HepG2 (cell line): ENCODE data around the gene PIP5K1A. TPM values are rescaled to one million over a fixed set of nuclear protein-coding genes. Genes with fewer than 3 reads are reported as not detected.

Experiments
- ARID2 ChIP-seq: sonication (generic); formaldehyde crosslinking; IDR thresholded peaks from 2 replicates; pipeline ENCODE4 v1.8.1; 2022; ENCODE audit warnings: mild to moderate bottlenecking, missing genetic modification reagents, borderline replicate concordance
- HNRNPK ChIP-seq: fragments of 200-400 bp; formaldehyde crosslinking; IDR thresholded peaks from 2 replicates; pipeline ENCODE4 v1.6.1; 2018; ENCODE audit warnings: low read length, low read depth, moderate library complexity, mild to moderate bottlenecking; ENCODE audit not compliant: poor library complexity, severe bottlenecking
- MBD4 ChIP-seq: IDR thresholded peaks from 2 replicates; pipeline ENCODE4 v1.6.1; 2012; ENCODE audit warnings: low read length, inconsistent platforms, borderline replicate concordance
- NFATC3 ChIP-seq: sonication (generic); formaldehyde crosslinking; IDR thresholded peaks from 2 replicates; pipeline ENCODE4 v1.5.1; 2020; ENCODE audit warnings: mild to moderate bottlenecking, missing genetic modification reagents
- RXRA ChIP-seq: sonication (generic); formaldehyde crosslinking; IDR thresholded peaks from 2 replicates; pipeline ENCODE4 v1.5.1; 2020; ENCODE audit warnings: missing genetic modification reagents
- TAF1 ChIP-seq: sonication (generic); formaldehyde crosslinking; IDR thresholded peaks from 2 replicates; pipeline ENCODE4 v1.4.0; 2020; ENCODE audit warnings: missing genetic modification reagents
- TBP ChIP-seq: sonication (generic); formaldehyde crosslinking; IDR thresholded peaks from 2 replicates; pipeline ENCODE4 v1.5.0; 2020; ENCODE audit warnings: missing genetic modification reagents
- ZBTB34 ChIP-seq: sonication (generic); formaldehyde crosslinking; IDR thresholded peaks from 2 replicates; pipeline ENCODE4 v1.8.0; 2022; ENCODE audit warnings: mild to moderate bottlenecking, missing genetic modification reagents
- ZFY ChIP-seq: sonication (generic); formaldehyde crosslinking; IDR thresholded peaks from 2 replicates; pipeline ENCODE4 v1.4.0; 2020; ENCODE audit warnings: missing genetic modification reagents
- ZNF329 ChIP-seq: sonication (generic); formaldehyde crosslinking; IDR thresholded peaks from 2 replicates; pipeline ENCODE4 v1.9.0; 2021; ENCODE audit warnings: low read depth, mild to moderate bottlenecking, missing genetic modification reagents
- ZNF350 ChIP-seq: sonication (generic); formaldehyde crosslinking; IDR thresholded peaks from 2 replicates; pipeline ENCODE4 v1.4.0; 2020; ENCODE audit warnings: mild to moderate bottlenecking, low read depth, missing genetic modification reagents, borderline replicate concordance
- ZNF572 ChIP-seq: sonication (generic); formaldehyde crosslinking; IDR thresholded peaks from 2 replicates; pipeline ENCODE4 v1.5.1; 2020; ENCODE audit warnings: mild to moderate bottlenecking, missing genetic modification reagents
- ZNF766 ChIP-seq: sonication (generic); formaldehyde crosslinking; IDR thresholded peaks from 2 replicates; pipeline ENCODE4 v1.5.0; 2020; ENCODE audit warnings: missing genetic modification reagents, borderline replicate concordance
- ZSCAN20 ChIP-seq: sonication (generic); formaldehyde crosslinking; IDR thresholded peaks from 2 replicates; pipeline ENCODE4 v1.4.0; 2020; ENCODE audit warnings: missing genetic modification reagents, mild to moderate bottlenecking, borderline replicate concordance
- ZSCAN30 ChIP-seq: sonication (generic); formaldehyde crosslinking; IDR thresholded peaks from 2 replicates; pipeline ENCODE4 v1.5.0; 2020; ENCODE audit warnings: mild to moderate bottlenecking, missing genetic modification reagents
- polyA plus RNA-seq, 8 experiments: library from polyadenylated mRNA; depleted of rRNA in 3 of 8; stranded (reverse) in 7 of 8; unstranded in 1 of 8; fragments of >200 nt; fragmentation: Illumina TruSeq in 4 of 8; extraction: Trizol in 4 of 8; gene quantifications; 2 replicates each; pipeline versions ENCODE4 v1.2.1 to v1.2.3, GENCODE V29; 2011 to 2016; ENCODE audit warnings: low read depth in 4 of 8, missing spikeins in 1 of 8, mixed read lengths in 1 of 8; ENCODE audit not compliant: insufficient read depth in 1 of 8
- total RNA-seq, 5 experiments: library from RNA; depleted of rRNA; stranded (reverse); fragments of >200 nt; fragmentation: Illumina TruSeq; extraction: Trizol; gene quantifications; 2 replicates each; pipeline ENCODE4 v1.2.3, GENCODE V29; 2016; ENCODE audit warnings: low read depth in 1 of 5
- TF ChIP-seq, protein P1 (sequence below): sonication (generic); formaldehyde crosslinking; IDR thresholded peaks from 2 replicates; pipeline ENCODE4 v1.4.0; 2020; ENCODE audit warnings: missing genetic modification reagents, borderline replicate concordance
- TF ChIP-seq, protein P2 (sequence below): fragments of 450-650 bp; IDR thresholded peaks from 2 replicates; pipeline ENCODE4 v1.6.1; 2017; ENCODE audit warnings: mild to moderate bottlenecking
- TF ChIP-seq, protein P3 (sequence below): sonication (generic); formaldehyde crosslinking; IDR thresholded peaks from 2 replicates; pipeline ENCODE4 v1.9.0; 2022; ENCODE audit warnings: low read depth, missing genetic modification reagents
- TF ChIP-seq, protein P4 (sequence below): sonication (generic); formaldehyde crosslinking; IDR thresholded peaks from 2 replicates; pipeline ENCODE4 v1.5.0; 2020; ENCODE audit warnings: mild to moderate bottlenecking, missing genetic modification reagents

Gene PIP5K1A
- total and polyA plus RNA-seq, 2 of the 13 experiments (the other 11 are each of a cell fraction or from before 2014, with no cell fraction given), result 45.3 to 65.1 TPM

DNA sequence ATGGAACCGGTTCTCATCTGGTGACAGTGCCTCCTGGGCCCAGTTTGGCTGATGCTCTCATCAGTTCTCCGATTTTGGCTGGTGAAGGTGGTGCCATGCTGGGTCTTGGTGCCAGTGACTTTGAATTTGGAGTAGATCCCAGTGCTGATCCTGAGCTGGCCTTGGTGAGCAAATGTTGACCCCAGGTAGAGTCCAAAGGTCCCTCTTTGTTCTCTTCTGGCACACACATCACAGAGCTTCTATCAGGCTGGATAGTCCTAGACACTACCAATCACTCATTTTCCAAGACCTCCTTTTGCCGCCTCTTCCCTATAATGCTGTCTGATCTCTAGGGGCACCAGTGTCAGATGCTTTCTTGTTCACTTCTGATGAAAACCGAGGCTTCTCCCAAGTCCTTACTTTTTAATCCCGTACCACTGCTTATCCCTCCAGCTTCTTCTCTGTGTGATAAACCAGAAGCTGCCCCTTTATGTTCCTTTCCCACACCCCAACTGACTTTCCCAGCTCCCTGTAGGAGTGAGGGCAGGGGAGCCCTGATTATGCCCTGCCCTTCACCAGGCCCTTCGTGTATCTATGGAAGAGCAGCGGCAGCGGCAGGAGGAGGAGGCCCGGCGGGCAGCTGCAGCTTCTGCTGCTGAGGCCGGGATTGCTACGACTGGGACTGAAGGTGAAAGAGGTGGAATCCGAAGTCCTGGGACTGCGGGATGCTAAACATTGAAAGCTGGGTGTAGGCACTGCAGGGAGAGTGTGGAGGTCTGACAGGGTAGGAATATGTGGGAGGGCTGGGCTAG lies 67.3 kb downstream of the PIP5K1A start (continued):
- TF ChIP-seq, protein P1, sequence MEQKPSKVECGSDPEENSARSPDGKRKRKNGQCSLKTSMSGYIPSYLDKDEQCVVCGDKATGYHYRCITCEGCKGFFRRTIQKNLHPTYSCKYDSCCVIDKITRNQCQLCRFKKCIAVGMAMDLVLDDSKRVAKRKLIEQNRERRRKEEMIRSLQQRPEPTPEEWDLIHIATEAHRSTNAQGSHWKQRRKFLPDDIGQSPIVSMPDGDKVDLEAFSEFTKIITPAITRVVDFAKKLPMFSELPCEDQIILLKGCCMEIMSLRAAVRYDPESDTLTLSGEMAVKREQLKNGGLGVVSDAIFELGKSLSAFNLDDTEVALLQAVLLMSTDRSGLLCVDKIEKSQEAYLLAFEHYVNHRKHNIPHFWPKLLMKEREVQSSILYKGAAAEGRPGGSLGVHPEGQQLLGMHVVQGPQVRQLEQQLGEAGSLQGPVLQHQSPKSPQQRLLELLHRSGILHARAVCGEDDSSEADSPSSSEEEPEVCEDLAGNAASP (CRISPR knock-in tag), result peak; percentile 37; the same call in 1 of the 2 replicates
- TF ChIP-seq, protein P2, sequence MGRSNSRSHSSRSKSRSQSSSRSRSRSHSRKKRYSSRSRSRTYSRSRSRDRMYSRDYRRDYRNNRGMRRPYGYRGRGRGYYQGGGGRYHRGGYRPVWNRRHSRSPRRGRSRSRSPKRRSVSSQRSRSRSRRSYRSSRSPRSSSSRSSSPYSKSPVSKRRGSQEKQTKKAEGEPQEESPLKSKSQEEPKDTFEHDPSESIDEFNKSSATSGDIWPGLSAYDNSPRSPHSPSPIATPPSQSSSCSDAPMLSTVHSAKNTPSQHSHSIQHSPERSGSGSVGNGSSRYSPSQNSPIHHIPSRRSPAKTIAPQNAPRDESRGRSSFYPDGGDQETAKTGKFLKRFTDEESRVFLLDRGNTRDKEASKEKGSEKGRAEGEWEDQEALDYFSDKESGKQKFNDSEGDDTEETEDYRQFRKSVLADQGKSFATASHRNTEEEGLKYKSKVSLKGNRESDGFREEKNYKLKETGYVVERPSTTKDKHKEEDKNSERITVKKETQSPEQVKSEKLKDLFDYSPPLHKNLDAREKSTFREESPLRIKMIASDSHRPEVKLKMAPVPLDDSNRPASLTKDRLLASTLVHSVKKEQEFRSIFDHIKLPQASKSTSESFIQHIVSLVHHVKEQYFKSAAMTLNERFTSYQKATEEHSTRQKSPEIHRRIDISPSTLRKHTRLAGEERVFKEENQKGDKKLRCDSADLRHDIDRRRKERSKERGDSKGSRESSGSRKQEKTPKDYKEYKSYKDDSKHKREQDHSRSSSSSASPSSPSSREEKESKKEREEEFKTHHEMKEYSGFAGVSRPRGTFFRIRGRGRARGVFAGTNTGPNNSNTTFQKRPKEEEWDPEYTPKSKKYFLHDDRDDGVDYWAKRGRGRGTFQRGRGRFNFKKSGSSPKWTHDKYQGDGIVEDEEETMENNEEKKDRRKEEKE, result no peak
- TF ChIP-seq ZSCAN30 (CRISPR knock-in tag), result no peak
- 0 out of 2 replicates have a peak, but pooled peaks have one; percentile 59 for TF ChIP-seq ZBTB34
- no peak for TF ChIP-seq ZSCAN20 (CRISPR knock-in tag)
- TF ChIP-seq, protein P3, sequence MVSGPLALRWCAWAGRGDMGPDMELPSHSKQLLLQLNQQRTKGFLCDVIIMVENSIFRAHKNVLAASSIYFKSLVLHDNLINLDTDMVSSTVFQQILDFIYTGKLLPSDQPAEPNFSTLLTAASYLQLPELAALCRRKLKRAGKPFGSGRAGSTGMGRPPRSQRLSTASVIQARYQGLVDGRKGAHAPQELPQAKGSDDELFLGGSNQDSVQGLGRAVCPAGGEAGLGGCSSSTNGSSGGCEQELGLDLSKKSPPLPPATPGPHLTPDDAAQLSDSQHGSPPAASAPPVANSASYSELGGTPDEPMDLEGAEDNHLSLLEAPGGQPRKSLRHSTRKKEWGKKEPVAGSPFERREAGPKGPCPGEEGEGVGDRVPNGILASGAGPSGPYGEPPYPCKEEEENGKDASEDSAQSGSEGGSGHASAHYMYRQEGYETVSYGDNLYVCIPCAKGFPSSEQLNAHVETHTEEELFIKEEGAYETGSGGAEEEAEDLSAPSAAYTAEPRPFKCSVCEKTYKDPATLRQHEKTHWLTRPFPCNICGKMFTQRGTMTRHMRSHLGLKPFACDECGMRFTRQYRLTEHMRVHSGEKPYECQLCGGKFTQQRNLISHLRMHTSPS, result peak; percentile 75
- no peak for TF ChIP-seq TAF1 (CRISPR knock-in tag)
- no peak for TF ChIP-seq NFATC3 (CRISPR knock-in tag)
- TF ChIP-seq ARID2 (CRISPR knock-in tag), result no peak
- TF ChIP-seq MBD4, result no peak
- TF ChIP-seq, protein P4, sequence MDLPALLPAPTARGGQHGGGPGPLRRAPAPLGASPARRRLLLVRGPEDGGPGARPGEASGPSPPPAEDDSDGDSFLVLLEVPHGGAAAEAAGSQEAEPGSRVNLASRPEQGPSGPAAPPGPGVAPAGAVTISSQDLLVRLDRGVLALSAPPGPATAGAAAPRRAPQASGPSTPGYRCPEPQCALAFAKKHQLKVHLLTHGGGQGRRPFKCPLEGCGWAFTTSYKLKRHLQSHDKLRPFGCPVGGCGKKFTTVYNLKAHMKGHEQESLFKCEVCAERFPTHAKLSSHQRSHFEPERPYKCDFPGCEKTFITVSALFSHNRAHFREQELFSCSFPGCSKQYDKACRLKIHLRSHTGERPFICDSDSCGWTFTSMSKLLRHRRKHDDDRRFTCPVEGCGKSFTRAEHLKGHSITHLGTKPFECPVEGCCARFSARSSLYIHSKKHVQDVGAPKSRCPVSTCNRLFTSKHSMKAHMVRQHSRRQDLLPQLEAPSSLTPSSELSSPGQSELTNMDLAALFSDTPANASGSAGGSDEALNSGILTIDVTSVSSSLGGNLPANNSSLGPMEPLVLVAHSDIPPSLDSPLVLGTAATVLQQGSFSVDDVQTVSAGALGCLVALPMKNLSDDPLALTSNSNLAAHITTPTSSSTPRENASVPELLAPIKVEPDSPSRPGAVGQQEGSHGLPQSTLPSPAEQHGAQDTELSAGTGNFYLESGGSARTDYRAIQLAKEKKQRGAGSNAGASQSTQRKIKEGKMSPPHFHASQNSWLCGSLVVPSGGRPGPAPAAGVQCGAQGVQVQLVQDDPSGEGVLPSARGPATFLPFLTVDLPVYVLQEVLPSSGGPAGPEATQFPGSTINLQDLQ (CRISPR knock-in tag), result no peak
- no peak for TF ChIP-seq ZNF329 (CRISPR knock-in tag)
- no peak; the same call in 1 of the 2 replicates for TF ChIP-seq ZFY
- TF ChIP-seq ZNF572 (CRISPR knock-in tag), result no peak
- TF ChIP-seq HNRNPK, result no peak
- no peak for TF ChIP-seq TBP (CRISPR knock-in tag)
- TF ChIP-seq ZNF350, result 0 out of 2 replicates have a peak, but pooled peaks have one; percentile 32
- no peak for TF ChIP-seq ZNF766 (CRISPR knock-in tag)
- TF ChIP-seq RXRA (CRISPR knock-in tag), result peak; percentile 43; the same call in 1 of the 2 replicates
